Measurements from ENCODE around the gene HDAC9.
"Not testable (repeated sequence)": the region's sequence is repeated elsewhere in the genome, so short reads cannot be mapped to it uniquely, and the experiment has no call there.

HDAC9 gene

DNA sequence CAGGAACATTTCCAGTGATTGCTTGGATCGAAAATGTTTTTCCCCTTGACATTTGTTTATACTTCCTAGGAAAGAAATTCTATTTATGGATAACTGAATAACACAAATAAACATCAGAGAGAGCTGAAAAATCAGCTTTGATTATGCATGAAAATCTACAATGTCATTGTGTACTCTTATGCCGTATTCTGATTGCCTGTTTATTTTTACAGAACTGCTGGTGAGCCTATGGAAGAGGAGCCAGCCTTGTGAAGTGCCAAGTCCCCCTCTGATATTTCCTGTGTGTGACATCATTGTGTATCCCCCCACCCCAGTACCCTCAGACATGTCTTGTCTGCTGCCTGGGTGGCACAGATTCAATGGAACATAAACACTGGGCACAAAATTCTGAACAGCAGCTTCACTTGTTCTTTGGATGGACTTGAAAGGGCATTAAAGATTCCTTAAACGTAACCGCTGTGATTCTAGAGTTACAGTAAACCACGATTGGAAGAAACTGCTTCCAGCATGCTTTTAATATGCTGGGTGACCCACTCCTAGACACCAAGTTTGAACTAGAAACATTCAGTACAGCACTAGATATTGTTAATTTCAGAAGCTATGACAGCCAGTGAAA, 500.4 kb downstream of the HDAC9 start:
- no peak for DNase-seq

GRCh38 chr7:18996583-18996982, 501.0 kb downstream of the HDAC9 start:
- no peak for DNase-seq

DNA sequence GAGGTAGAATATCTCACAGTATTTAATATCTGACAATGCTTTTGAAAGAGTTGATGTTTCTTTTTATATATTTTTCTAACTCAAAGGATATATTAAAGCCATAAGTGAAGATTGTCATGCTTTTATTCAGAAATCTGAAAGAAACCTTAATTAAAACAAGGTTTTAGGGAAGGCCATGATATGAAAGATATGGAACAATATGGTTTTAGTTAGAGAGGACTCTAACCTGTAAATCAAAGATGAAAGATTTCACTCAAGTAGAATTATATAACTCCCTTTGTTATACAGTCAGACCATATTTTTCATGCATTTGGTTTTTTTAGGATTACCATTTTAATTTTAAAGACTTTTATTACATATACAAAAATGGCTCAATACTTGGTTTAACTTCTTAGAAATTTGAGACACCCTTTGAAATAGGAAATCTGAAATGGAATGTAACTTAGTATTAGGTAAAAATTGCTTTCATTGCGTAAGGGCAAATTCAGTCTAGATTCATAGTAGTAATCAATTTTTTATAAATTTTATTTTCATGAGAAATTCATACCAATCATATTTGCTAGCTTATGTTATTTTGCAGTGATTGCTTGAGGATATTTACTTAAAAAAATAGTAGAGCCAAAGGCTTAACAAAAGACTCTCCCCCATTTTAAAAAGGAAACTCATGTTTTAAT, 502.1 kb downstream of the HDAC9 start:
- no peak for DNase-seq

GRCh38 chr7:19000410-19000809, 504.9 kb downstream of the HDAC9 start:
- no peak for DNase-seq

- no peak for DNase-seq
These were observed 506.3 kb downstream of the HDAC9 start for GRCh38 chr7:19001854-19002253.

DNA sequence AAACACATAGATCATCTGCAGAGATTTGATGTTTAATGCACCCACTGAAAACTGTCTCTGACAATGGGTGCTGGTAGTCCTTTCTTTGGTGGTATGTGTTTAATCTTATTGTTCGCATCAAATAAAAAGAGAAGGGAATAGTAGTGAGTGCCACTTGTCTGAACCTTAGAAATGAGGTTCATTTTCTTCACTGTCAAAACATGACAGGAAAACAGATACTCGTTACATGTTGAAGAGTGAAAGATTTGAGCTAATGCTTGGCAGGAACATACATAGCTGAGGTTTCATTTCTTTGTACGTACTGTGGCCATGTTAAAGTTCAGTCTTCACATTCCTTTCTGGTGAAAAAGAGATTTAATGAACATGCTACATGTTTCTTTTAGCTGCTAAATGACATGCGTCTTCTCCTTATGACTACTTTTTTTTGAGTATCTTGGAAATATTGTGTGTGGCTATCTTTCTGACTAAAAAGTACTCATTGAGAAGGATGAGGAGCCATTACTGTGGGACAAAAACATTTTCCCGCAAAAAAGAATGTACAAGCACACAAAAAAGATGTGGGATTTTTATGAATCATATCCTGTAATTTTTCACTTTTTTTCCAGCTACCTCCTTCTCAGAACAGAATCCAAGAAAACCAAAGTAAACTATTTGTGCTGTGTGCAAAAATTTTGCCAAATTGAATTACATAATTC, 513.8 kb downstream of the HDAC9 start:
- no peak for DNase-seq

DNA sequence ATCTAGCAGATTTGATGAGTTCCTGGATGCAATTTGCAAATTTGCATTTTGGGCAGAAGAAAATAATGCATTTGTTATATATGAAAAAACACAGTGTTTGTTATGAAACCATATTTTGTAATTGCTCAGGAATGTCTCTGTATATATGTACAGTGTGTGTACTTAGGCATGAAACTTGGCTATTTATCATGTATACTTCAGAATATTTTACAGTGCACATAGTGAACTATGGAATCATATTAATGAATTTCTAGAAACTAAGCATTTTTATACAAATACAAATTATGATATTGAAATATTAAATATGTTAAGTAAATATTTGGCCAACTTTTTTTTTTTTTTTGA, 514.4 kb downstream of the HDAC9 start:
- no peak for DNase-seq

DNA sequence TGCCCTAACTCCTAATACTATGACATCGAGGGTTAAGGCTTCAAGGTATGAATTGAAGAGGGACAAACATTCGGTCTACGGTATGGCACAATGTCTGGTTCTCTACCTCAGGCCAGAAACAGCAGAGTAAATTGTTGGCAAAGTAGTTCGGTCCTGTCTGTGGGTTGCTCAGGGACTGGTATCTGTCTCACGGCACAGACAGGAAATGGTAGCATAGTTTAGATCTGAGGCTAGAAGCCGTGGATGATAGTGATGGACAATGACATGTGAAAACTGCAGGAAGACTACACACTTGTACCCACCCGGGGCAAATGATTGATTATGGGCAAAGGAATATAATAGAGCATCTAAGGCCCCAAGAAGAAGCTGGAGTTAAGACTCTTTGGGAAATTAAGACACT, 515.7 kb downstream of the HDAC9 start:
- no peak for DNase-seq

DNA sequence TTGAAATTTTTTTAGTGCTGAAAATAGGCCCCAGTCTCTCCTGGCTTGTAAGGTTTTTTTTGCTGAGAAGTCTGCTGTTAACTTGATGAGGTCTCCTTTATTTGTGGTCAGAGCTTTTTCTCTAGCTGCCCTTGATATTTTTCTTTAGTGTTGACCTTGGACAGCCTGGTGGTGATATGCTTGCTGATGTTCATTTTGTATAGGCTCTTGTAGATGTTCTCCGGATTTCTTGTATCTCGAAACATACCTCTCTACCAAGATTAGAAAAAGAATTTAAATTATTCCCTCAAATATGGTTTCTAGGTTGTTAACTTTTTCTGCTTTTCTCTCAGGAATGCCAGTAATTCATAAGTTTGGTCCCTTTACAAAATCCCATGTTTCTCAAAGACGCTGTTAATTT, 519.5 kb downstream of the HDAC9 start:
- DNase-seq = no peak

DNA sequence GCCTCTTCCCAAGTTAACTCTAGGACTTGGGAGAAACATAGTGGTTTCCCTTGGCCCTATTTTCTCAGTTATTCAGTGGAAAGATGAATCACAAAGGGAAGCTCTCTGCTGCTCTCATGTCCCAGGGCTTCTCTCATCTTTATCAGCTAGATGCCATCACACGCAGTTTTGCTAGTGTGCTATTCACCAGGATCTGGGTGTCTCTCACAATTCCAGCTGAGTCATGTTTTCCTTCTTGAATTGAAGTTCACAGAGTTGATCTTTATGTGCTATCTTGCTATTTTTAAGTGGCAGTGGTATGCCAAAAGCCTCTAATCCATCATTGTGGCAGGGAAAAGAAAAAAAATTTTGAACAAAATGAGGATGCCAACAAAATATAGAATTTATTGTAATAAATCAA, 520.6 kb downstream of the HDAC9 start:
- DNase-seq = no peak

- DNase-seq = no peak
These were observed 521.8 kb downstream of the HDAC9 start for GRCh38 chr7:19017374-19017773.

DNA sequence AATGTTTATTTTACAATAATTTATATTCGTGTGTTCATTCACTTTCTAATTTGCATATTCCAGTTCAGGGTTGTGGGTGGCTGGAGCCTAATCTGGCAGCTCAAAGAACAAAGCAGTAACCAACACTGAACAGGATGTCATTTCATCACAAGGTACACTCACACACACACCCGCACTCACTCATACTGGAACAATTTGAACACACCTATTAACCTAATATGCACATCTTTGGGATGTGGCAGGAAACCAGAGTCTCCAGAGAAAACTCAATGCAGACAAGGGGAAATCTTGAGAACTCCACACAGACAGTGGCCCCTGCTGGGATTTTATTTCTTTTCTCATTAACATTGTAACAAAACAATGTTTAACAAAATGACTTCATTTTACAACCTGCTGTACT, 524.5 kb downstream of the HDAC9 start:
- no peak for DNase-seq

- no peak for DNase-seq
These were observed 525.2 kb downstream of the HDAC9 start for GRCh38 chr7:19020711-19021110.

- no peak for DNase-seq
These were observed 527.9 kb downstream of the HDAC9 start for GRCh38 chr7:19023477-19023876.

DNA sequence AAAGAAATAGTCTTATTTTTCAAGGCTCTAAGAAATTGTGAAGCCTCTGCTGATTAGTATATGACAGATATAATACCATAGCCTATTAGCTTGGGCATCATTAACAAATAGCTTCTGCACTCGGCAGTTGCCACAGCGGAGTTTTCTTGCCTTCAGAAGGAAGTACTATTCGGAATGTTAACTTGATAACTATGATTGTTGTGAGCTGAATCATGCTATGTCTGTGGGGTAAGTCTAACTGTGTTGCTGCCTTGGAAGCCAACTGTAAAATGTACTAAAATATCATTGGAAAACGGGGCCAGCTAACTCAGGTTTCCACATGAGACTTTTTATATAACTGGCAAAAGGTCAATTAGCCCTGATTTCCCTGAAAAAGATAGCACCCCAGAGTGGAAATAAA, 528.7 kb downstream of the HDAC9 start:
- no peak for DNase-seq

GRCh38 chr7:19026888-19027287, 531.3 kb downstream of the HDAC9 start:
- no peak for DNase-seq

GRCh38 chr7:19030281-19030680, 534.7 kb downstream of the HDAC9 start:
- DNase-seq = no peak

GRCh38 chr7:19032942-19033341, 537.4 kb downstream of the HDAC9 start:
- DNase-seq = not testable (repeated sequence)

DNA sequence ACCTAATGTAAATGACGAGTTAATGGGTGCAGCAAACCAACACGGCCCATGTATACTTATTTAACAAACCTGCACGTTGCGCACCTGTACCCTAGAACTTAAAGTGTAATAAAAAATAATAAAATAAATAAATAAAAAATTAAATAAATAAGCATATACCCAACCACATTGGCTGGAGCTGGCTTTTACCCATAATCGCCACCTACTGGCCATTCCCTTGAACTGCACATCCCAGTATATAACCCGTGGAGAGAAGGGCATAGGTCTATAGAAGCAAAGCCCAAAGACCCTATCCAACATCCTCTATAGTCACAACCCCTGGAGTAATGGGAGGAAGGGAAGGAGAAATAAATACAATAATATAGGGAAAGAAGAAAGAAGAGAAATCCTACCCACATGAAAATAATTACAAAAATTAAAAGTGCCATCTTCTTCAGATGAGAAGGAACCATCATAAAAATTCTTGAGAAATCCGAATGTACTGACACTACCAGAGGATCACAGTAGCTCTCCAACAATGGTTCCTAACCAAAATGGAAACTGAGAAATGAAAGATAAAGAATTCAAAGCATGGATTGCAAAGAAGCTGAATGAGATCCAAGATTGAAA, 556.3 kb downstream of the HDAC9 start:
- DNase-seq = no peak
